HUDEP-2 (cell line): ENCODE data around the gene CDC16.
A peak's percentile ranks its signal among the peaks of the same experiment; 100 is the strongest.
"Not testable (repeated sequence)": the region's sequence is repeated elsewhere in the genome, so short reads cannot be mapped to it uniquely, and the experiment has no call there.

Source experiments
- DNase-seq, 76 experiments: peaks; one replicate each; lab custom pipeline; 2025; ENCODE audit not compliant: unreplicated experiment in 76 of 76; lab: John Stamatoyannopoulos, UW

Gene CDC16

GRCh38 chr13:114260814-114261213, 26.1 kb downstream of the CDC16 start:
- no peak for DNase-seq

GRCh38 chr13:114261328-114261965, 26.8 kb downstream of the CDC16 start:
- no peak for DNase-seq

- DNase-seq, result no peak
Measured at GRCh38 chr13:114263578-114263977, 28.9 kb downstream of the CDC16 start.

GRCh38 chr13:114264313-114264712, 29.6 kb downstream of the CDC16 start:
- not testable (repeated sequence) for DNase-seq

- DNase-seq, result no peak
Measured at GRCh38 chr13:114264886-114265611, 30.4 kb downstream of the CDC16 start.

- DNase-seq, result no peak
Measured at GRCh38 chr13:114266241-114266640, 31.5 kb downstream of the CDC16 start.

- no peak for DNase-seq
Measured at GRCh38 chr13:114268344-114269280, 33.9 kb downstream of the CDC16 start.

GRCh38 chr13:114269281-114269770, 34.6 kb downstream of the CDC16 start:
- no peak for DNase-seq

GRCh38 chr13:114272977-114273376, 38.3 kb downstream of the CDC16 start:
- no peak for DNase-seq

GRCh38 chr13:114275304-114275703, 40.6 kb downstream of the CDC16 start:
- DNase-seq, result no peak

GRCh38 chr13:114279146-114279545, 44.4 kb downstream of the CDC16 start:
- no peak for DNase-seq

GRCh38 chr13:114279758-114280355, 45.2 kb downstream of the CDC16 start:
- DNase-seq, result no peak

- DNase-seq, result peak in 75 of 76 experiments; percentile 50 to 95 (median 86)
Measured at GRCh38 chr13:114281351-114282040, 46.8 kb downstream of the CDC16 start, which contains the start of gene UPF3A. Gene UPF3A, plus strand, starts transcription at chr13:114281601. Its CDS starts 39 bp downstream, at chr13:114281640.

GRCh38 chr13:114282041-114282670, 47.5 kb downstream of the CDC16 start:
- peak in 31 of 76 experiments; percentile 17 to 82 (median 52) for DNase-seq

- DNase-seq, result peak in 7 of 76 experiments; percentile 6 to 22 (median 19)
Measured at GRCh38 chr13:114283576-114283975, 48.9 kb downstream of the CDC16 start.

- DNase-seq, result no peak
Measured at GRCh38 chr13:114284680-114285079, 50.0 kb downstream of the CDC16 start.

GRCh38 chr13:114285166-114285808, 50.6 kb downstream of the CDC16 start:
- DNase-seq, result no peak

- DNase-seq, result no peak
Measured at GRCh38 chr13:114286808-114287207, 52.1 kb downstream of the CDC16 start.

GRCh38 chr13:114288157-114288591, 53.5 kb downstream of the CDC16 start:
- DNase-seq, result no peak
